Hepatic stellate cell (primary cell): ENCODE results near the gene PIGL.
"Not testable (repeated sequence)": the region's sequence is repeated elsewhere in the genome, so short reads cannot be mapped to it uniquely, and the experiment has no call there.

Experiments
- DNase-seq: peaks from one replicate; pipeline ENCODE4 v3.0.0; 2011; ENCODE audit warnings: low spot score

Gene PIGL

DNA sequence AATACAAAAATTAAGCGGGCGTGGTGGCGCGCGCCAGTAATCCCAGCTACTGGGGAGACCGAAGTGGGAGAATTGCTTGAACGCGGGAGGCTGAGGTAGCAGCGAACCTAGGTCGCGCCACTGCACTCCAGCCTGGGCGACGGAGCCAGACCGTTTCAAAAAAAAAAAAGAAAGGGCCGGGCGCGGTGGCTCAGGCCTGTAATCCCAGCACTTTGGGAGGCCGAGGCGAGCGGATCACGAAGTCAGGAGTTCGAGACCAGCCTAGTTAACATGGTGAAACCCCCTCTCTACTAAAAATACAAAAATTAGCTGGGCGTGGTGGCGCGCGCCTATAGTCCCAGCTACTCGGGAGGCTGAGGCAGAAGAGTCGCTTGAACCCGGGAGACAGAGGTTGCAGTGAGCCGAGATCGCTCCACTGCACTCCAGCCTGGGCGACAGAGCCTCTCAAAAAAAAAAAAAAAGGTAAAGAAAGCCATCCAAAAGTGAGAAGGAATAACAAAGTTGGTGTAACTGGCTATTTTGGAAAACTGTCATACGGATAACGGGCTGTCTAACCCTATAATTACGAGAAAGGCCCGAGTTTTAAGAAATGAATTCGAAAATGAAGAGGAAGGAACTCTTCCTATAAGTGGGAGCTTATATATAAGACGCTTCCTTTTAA, 539 bp upstream of the PIGL start:
- not testable (repeated sequence) for DNase-seq

DNA sequence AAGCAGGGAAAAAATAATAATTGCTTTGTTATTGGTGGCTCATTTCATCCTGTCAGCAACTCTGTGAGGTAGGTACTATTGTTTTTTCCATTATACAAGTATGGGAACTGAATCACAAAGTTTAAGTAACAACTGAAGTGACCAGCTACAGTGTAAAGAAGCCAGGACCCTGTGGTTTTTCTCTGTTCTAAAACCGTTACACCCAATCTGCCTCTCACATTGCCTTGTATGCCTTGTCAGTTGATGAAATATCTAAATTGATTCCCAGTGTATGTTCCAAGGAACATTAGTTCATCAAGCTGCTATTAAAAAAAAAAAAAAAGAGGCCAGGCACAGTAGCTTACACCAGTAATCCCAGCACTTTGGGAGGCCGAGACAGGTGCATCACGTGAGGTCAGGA, 5.4 kb downstream of the PIGL start:
- DNase-seq, result no peak

GRCh38 chr17:16229912-16230561, 13.0 kb downstream of the PIGL start:
- not testable (repeated sequence) for DNase-seq

DNA sequence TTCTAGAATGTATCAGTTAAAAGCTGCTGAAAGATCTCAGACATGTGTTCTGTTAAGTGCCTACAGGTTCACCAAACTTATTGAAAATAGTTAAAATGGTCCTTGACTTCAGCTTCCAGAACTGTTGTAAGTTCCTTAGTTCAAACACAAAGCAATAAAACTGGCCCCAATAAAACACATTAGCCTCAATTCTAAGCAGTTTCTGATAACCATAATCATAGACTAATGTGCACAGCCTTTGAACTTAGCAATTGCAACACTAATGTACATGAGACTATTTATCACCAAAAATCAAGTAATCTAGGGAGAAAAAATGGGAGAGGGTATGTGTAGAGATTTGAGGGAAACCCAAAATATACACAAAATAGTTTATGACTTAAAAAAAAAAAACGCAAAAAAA, 15.4 kb downstream of the PIGL start:
- DNase-seq, result no peak

- DNase-seq, result no peak
These were observed 22.9 kb downstream of the PIGL start for GRCh38 chr17:16239931-16240330.

GRCh38 chr17:16241906-16242399, 24.9 kb downstream of the PIGL start:
- no peak for DNase-seq

GRCh38 chr17:16243385-16243784, 26.4 kb downstream of the PIGL start:
- DNase-seq, result no peak

GRCh38 chr17:16243801-16244567, 27.0 kb downstream of the PIGL start:
- no peak for DNase-seq

- no peak for DNase-seq
These were observed 30.6 kb downstream of the PIGL start for GRCh38 chr17:16247586-16247984.

- DNase-seq, result no peak
These were observed 33.6 kb downstream of the PIGL start for GRCh38 chr17:16250635-16251034.

DNA sequence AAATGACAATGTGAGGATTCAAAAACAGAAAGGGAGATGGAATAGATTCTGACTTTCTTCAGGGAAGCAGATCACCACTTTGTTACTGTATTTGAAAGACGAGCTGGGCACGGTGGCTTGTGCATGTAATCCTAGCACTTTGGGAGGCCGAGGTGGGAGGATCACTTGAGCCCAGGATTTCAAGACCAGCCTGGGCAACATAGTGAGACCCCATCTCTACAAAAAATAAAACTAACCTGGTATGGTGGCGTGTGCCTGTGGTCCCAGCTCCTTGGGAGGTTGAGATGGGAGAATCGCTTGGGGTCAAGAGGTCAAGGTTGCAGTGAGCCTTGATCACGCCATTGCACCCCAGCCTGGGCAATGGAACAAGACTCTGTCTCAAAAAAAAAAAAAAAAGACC, 34.0 kb downstream of the PIGL start:
- no peak for DNase-seq

DNA sequence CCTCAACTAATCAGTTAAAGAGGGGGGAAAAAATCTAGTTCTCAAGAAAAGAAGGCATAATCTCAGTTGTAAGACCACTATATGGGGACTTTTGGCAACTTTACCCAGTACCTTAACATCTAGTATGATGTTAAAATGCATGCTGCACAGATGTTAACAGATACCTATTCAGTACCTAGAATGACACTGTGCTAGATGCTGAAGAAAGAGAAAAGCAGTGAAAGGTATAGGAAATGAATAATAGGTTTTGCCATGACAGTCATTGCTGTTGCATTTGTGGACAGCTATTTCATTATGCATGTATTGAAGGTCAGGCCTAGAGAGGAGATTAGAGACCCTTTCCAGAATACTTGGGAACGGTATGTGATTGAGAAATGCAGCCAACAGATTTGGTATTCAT, 34.5 kb downstream of the PIGL start:
- no peak for DNase-seq

GRCh38 chr17:16254773-16255400, 37.9 kb downstream of the PIGL start:
- DNase-seq, result no peak

DNA sequence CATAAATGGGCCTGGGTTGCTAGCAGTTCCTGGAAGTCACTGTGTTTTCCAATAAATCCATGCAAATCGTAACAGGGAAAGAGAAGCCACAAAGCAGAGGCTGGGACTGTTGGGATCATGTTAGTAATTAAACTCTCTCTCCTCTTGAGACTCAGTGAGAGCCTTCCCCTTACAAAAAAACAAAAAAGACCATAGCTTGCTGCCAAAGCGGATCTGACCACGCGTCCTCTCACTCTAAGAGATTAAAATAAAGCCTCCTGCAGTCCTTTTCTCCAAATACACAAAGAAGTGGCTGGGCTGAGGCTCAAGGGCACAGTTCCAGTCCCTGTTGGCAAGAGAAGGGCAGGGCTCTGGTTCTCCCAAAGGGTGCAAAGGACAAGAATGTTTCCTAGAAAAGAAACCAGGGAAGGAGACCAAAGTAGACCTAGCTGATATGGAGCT, 38.5 kb downstream of the PIGL start:
- peak; percentile 15 for DNase-seq

- DNase-seq, result no peak
These were observed 41.9 kb downstream of the PIGL start for GRCh38 chr17:16258901-16259300.

GRCh38 chr17:16259926-16260325, 42.9 kb downstream of the PIGL start:
- DNase-seq, result no peak

- DNase-seq, result no peak
These were observed 44.0 kb downstream of the PIGL start for GRCh38 chr17:16261049-16261448.

DNA sequence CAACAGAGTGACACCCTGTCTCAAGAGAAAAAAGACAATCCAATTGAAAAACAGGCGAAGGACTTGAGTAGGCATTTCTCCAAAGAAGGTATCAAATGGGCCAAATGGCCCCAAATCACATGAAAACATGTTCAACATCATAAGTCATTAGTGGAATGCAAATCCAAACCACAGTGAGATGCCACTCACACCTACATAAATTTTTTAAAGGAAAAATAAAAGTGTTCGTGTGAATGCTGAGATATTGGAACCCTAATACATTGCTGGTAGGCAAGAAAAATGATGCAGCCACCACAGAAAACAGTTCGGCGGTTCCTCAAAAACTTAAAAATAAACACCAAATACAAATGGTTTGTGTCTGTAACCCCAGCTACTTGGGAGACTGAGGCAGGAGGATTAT, 45.2 kb downstream of the PIGL start:
- no peak for DNase-seq

DNA sequence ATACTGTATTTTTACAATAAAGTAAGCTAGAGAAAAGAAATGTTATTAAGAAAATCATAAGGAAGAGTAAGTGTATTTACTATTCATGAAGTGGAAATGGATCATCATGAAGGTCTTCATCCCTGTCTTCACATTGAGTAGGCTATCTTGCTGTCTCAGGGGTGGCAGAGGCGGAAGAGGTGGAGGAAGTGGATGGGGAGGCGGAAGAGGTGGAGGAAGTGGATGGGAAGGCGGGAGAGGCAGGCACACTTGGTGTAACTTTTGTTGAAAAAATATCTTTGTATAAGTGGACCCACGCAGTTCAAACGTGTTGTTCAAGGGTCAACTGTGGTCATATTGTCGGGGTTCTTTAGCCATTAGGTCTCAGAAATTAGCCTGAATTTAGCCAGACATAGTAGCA, 50.2 kb downstream of the PIGL start:
- no peak for DNase-seq

- peak; percentile 67 for DNase-seq
These were observed 52.6 kb downstream of the PIGL start for GRCh38 chr17:16269658-16270057.

- no peak for DNase-seq
These were observed 55.3 kb downstream of the PIGL start for GRCh38 chr17:16272111-16272840.

DNA sequence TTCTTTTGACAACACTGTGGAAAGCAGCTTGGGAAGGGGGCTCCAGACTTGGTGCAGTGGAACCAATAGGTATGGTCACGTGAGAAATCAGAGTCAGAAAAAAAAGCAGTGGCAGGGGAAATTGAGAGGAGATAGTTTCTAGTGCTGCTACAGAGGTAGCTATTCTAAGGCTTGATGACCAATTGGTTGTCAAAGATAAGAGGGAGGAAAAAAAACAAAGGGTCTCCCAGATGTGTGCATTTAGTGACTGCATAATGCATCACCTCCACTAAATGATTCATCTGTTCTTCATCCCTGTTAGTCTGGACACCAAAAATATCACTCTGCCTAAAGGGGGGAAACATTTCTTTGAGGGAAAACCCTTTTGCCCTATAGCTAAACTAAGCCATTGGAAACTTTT, 56.5 kb downstream of the PIGL start:
- DNase-seq, result no peak
